ENCODE measurements around the gene PLCB2. TPM values are rescaled to one million over a fixed set of nuclear protein-coding genes. Genes with fewer than 3 reads are reported as not detected.

PLCB2 gene
- total RNA-seq, 2 donors from 2014 or later = 90.4 to 91.8 TPM

DNA sequence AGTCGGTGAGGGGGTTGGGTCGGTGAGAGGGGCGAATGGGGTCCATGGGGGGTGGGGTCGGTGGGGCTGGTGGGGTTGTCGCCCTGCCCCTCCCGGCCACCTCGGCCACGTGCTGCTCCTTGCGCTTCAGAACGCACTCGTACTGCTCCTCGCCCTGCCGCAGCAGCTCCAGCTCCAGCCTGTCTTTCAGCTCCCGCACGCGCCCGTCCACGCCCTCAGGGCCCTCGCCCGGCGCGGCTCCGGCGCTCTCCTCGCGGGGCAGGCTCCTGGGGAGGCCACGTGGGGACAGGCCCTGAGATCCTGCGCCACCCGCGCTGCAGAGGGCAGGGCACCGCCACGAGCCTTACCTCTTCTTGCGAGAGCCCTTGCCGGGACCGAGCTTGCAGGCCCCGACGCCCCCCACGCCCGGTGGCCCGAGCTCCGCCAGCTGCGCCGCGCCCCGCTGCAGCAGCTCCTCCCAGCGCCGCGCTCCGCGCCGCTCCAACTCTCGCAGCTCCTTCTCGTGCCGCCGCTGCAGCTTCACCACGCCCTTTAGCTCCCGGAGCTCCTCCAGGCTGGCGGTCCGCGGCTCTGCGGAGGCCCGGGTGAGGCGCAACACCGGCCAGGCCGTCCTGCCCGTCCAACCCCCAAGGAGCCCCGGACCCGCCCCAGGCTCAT, 16.7 kb downstream of the PLCB2 start:
- ATAC-seq (replicated peaks in 1 of 2) (no peak), DNase-seq (no peak)
- H3K27ac Mint-ChIP-seq = no peak overlapping the region
- H3K27me3 Mint-ChIP-seq (ENCODE audit: low read depth) = no peaks in the 10 kb centered on the region
- no peaks in the 10 kb centered on the region for H3K36me3 Mint-ChIP-seq (ENCODE audit: insufficient read depth in 2 of 2)
- H3K9me3 Mint-ChIP-seq = no peaks in the 10 kb centered on the region
- no peaks in the 10 kb centered on the region for H3K4me1 Mint-ChIP-seq (ENCODE audit: low read depth)
- no peak overlapping the region for H3K4me3 Mint-ChIP-seq

GRCh38 chr15:40290545-40290917, 17.2 kb downstream of the PLCB2 start:
- no peaks in the 10 kb centered on the region for H3K36me3 Mint-ChIP-seq (ENCODE audit: insufficient read depth in 2 of 2)
- H3K4me3 Mint-ChIP-seq = no peak overlapping the region
- ATAC-seq (replicated peaks in 1 of 2) = no peak
- H3K27me3 Mint-ChIP-seq (ENCODE audit: low read depth) = no peaks in the 10 kb centered on the region
- H3K4me1 Mint-ChIP-seq (ENCODE audit: low read depth) = no peaks in the 10 kb centered on the region
- DNase-seq = no peak
- no peak overlapping the region for H3K27ac Mint-ChIP-seq
- H3K9me3 Mint-ChIP-seq = no peaks in the 10 kb centered on the region

DNA sequence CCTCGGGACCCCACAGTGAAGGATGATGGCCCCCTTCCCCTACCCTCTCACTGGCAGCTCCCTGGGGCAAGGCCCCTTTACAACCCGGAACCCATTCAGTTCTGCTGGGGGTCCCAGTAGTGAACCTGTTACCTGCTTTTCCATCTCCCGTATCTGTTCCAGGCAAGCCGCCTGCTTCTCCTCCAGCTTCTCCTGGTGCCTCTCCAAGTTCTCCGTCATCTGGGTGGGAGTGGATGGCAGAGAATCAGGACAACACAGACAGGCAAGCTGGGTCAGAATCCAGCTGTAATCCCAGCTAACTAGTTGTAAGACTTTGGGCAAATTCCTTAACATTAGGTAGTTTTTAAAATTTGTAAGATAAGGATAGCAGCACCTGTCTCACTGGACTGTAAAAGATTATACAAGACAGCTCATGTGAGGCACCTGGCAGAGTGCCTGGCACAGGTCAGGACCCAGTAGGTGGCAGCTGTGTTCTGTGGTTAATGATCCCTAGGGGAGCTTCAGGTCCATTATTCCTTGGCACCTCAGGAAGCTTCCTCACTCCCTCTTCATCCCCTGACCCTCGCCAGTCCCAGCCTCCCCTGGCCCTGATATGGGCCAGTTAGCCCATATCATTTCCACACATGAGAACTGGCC, 18.5 kb downstream of the PLCB2 start:
- Mint-ChIP-seq H3K36me3 (ENCODE audit: insufficient read depth in 2 of 2) (no peaks in the 10 kb centered on the region), H3K27ac (no peak overlapping the region), H3K4me3 (no peak overlapping the region), H3K27me3 (ENCODE audit: low read depth) (no peaks in the 10 kb centered on the region), H3K9me3 (no peaks in the 10 kb centered on the region), H3K4me1 (ENCODE audit: low read depth) (no peaks in the 10 kb centered on the region)
- ATAC-seq (replicated peaks in 1 of 2) = no peak
- no peak for DNase-seq

- H3K4me3 Mint-ChIP-seq = no peak overlapping the region
- H3K9me3 Mint-ChIP-seq = no peaks in the 10 kb centered on the region
- no peaks in the 10 kb centered on the region for H3K4me1 Mint-ChIP-seq (ENCODE audit: low read depth)
- peaks cover 6% of the 10 kb centered on the region for H3K27me3 Mint-ChIP-seq (ENCODE audit: low read depth)
- H3K27ac Mint-ChIP-seq = no peak overlapping the region
- no peak for DNase-seq
- H3K36me3 Mint-ChIP-seq (ENCODE audit: insufficient read depth in 2 of 2) = no peaks in the 10 kb centered on the region
- no peak for ATAC-seq (replicated peaks in 1 of 2)
These were observed 19.8 kb downstream of the PLCB2 start for GRCh38 chr15:40287968-40288367.

GRCh38 chr15:40287505-40287904, 20.2 kb downstream of the PLCB2 start:
- Mint-ChIP-seq H3K4me1 (ENCODE audit: low read depth) (no peaks in the 10 kb centered on the region), H3K27me3 (ENCODE audit: low read depth) (peaks cover 6% of the 10 kb centered on the region), H3K4me3 (no peak overlapping the region), H3K9me3 (no peaks in the 10 kb centered on the region), H3K27ac (no peak overlapping the region), H3K36me3 (ENCODE audit: insufficient read depth in 2 of 2) (no peaks in the 10 kb centered on the region)
- DNase-seq (no peak), ATAC-seq (replicated peaks in 1 of 2) (no peak)

DNA sequence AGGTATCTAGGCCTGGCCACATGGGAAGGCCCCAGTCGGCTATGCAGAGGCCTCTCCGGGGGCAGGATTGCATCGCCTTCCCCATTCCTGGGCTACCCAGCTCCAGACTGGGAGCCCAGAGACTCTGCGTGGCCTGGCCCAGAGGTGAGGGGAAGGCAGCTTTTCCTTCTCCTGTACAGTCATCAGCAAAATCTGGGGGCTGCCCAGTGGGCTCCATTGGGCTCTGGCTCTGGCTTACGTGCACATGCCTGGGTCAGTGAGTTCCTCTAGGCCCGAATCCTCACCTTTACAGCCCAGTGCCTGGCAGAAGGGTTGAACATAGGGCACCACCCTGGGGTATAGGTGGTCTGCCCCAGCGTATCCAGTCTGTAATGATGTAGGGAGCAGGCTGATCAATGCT, 20.9 kb downstream of the PLCB2 start:
- Mint-ChIP-seq H3K36me3 (ENCODE audit: insufficient read depth in 2 of 2) (no peaks in the 10 kb centered on the region), H3K9me3 (no peaks in the 10 kb centered on the region), H3K27ac (no peak overlapping the region), H3K4me3 (no peak overlapping the region), H3K4me1 (ENCODE audit: low read depth) (no peaks in the 10 kb centered on the region), H3K27me3 (ENCODE audit: low read depth) (peaks cover 6% of the 10 kb centered on the region)
- DNase-seq (no peak), ATAC-seq (replicated peaks in 1 of 2) (no peak)

DNA sequence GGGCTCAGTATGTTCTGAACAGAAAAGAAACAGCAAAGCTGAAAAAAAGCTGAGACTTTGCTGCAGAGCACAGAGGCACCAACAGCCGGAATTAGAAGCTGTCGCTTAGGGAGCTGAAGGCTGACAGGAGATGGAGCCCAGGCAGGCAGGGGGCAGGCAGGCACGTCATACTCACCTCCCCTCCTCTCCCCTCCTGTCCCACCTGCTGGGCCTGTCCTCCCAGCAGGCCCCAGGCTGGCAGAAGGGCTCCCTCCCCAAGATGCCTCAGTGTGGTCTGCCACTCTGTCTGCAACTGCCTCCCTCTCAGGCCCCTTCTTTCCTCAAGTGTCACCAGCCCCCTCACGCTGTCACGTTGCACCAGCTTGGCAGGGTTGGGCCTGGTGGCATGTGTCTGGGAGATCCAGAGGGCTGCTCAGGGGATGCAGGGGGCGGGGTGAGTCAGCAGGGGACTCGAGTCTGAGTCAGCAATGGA, 21.6 kb downstream of the PLCB2 start:
- H3K27me3 Mint-ChIP-seq (ENCODE audit: low read depth) = peaks cover 9% of the 10 kb centered on the region
- no peak overlapping the region for H3K27ac Mint-ChIP-seq
- no peak overlapping the region for H3K4me3 Mint-ChIP-seq
- H3K4me1 Mint-ChIP-seq (ENCODE audit: low read depth) = no peaks in the 10 kb centered on the region
- H3K9me3 Mint-ChIP-seq = no peaks in the 10 kb centered on the region
- DNase-seq (no peak), ATAC-seq (replicated peaks in 1 of 2) (no peak)
- no peaks in the 10 kb centered on the region for H3K36me3 Mint-ChIP-seq (ENCODE audit: insufficient read depth in 2 of 2)

GRCh38 chr15:40285554-40286011, 22.2 kb downstream of the PLCB2 start:
- H3K36me3 Mint-ChIP-seq (ENCODE audit: insufficient read depth in 2 of 2) = no peaks in the 10 kb centered on the region
- no peaks in the 10 kb centered on the region for H3K4me1 Mint-ChIP-seq (ENCODE audit: low read depth)

DNA sequence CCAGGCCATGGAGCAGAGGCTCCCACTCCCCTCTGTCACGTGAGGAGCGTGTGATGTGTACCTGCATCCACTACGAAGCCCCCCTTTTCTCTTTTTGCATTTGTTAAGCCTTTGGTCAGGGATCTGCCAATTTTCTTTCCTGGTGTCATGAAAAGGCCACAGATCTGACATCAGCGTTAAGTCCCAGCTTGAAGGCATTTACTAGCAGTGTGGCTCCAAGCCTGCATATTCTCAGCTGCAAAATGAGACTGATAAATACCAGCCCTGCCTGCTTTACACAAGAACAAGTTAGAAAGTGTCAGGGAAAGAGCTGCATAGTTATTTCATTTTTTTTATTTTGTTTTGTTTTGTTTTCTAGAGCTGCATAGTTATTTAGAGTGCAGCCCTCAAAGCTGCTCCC, 22.6 kb downstream of the PLCB2 start:
- H3K9me3 Mint-ChIP-seq = no peaks in the 10 kb centered on the region
- H3K4me1 Mint-ChIP-seq (ENCODE audit: low read depth) = no peaks in the 10 kb centered on the region
- DNase-seq (no peak), ATAC-seq (replicated peaks in 1 of 2) (no peak)
- no peak overlapping the region for H3K27ac Mint-ChIP-seq
- no peak overlapping the region for H3K4me3 Mint-ChIP-seq
- peaks cover 17% of the 10 kb centered on the region for H3K27me3 Mint-ChIP-seq (ENCODE audit: low read depth)
- no peaks in the 10 kb centered on the region for H3K36me3 Mint-ChIP-seq (ENCODE audit: insufficient read depth in 2 of 2)

More at GRCh38 chr15:40285554-40286011, 22.2 kb downstream of the PLCB2 start:
- H3K4me3 Mint-ChIP-seq = no peak overlapping the region
- no peak for DNase-seq
- ATAC-seq (replicated peaks in 1 of 2) = no peak
- no peak overlapping the region for H3K27ac Mint-ChIP-seq
- no peaks in the 10 kb centered on the region for H3K9me3 Mint-ChIP-seq
- H3K27me3 Mint-ChIP-seq (ENCODE audit: low read depth) = peaks cover 14% of the 10 kb centered on the region

GRCh38 chr15:40283615-40284300, 24.0 kb downstream of the PLCB2 start:
- Mint-ChIP-seq H3K4me3 (peak overlapping the region; percentile 27 to 77), H3K36me3 (ENCODE audit: insufficient read depth in 2 of 2) (no peaks in the 10 kb centered on the region), H3K9me3 (no peaks in the 10 kb centered on the region), H3K27ac (no peak overlapping the region), H3K27me3 (ENCODE audit: low read depth) (peaks cover 25% of the 10 kb centered on the region), H3K4me1 (ENCODE audit: low read depth) (no peaks in the 10 kb centered on the region)
- no peak for ATAC-seq (replicated peaks in 1 of 2)
- DNase-seq = no peak

DNA sequence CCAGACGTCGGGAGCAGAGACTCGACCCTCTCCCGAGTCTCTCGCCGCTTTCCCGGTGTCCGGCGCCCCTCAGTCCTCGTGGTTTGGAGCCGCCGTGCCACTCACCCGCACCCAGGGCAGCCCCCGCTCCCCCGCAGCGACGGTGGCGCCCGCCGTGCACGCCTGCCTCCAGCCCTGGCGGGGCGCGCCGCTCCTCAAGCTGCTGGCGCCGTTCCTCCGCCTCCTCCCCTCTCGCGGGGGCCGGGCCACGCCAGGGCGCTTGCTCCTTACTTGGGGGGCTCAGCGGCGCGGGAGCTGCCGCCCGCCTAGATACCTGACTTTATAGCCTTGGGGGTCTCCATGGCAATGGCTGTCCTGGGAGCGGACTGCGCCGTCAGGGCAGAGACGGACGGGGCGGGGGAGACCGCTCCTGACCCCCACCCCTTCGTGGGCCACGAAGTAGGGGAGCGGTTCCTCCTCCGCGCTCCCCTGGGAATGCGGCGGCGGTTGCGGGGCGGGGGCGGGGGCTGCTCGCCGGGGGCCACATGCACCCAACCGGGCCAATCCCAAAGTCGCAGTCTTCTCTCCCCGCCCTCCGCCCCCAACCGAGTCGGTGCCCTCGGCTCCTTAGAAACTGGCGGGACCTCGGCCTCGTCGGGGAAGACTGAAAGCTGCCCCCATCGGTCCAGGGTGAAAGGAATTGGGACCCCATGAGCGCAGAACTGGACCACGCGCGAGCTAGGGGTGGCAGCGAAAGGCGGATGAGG, 24.7 kb downstream of the PLCB2 start, which contains the start of gene ANKRD63:
TSS of gene ANKRD63 (minus strand) at position 196 of the 746 bp plus-strand sequence. CDS start 478 bp downstream, outside the sequence.
- H3K4me1 Mint-ChIP-seq (ENCODE audit: low read depth) = no peaks in the 10 kb centered on the region
- DNase-seq (peak; percentile 46 to 56), ATAC-seq (replicated peaks in 1 of 2) (peak; percentile 51 to 65)
- peak within 1 kb of the TSS; percentile 77 to 83 for H3K4me3 Mint-ChIP-seq
- H3K27ac Mint-ChIP-seq = no peak within 1 kb of the TSS
- H3K27me3 Mint-ChIP-seq (ENCODE audit: low read depth) = peaks cover 33% of the 10 kb centered on the region
- H3K9me3 Mint-ChIP-seq = no peaks in the 10 kb centered on the region
- H3K36me3 Mint-ChIP-seq (ENCODE audit: insufficient read depth in 2 of 2) = no peaks in the 10 kb centered on the region

GRCh38 chr15:40282147-40282868, 25.4 kb downstream of the PLCB2 start:
- H3K9me3 Mint-ChIP-seq = no peaks in the 10 kb centered on the region
- ATAC-seq (replicated peaks in 1 of 2) = peak; percentile 73 to 74
- H3K27me3 Mint-ChIP-seq (ENCODE audit: low read depth) = peaks cover 40% of the 10 kb centered on the region
- H3K27ac Mint-ChIP-seq = no peak overlapping the region
- peak overlapping the region; percentile 77 to 83 for H3K4me3 Mint-ChIP-seq
- no peaks in the 10 kb centered on the region for H3K36me3 Mint-ChIP-seq (ENCODE audit: insufficient read depth in 2 of 2)
- no peaks in the 10 kb centered on the region for H3K4me1 Mint-ChIP-seq (ENCODE audit: low read depth)
- DNase-seq = peak; percentile 62 to 74

All from activated T-cell treated with anti-CD3 and anti-CD28 coated beads, Interleukin-2, amount 50 U/mL, for 72 hours (primary cell).